Medulla oblongata (tissue), 1 donor: ENCODE data around the gene MORF4L2.

Experiments
- DNase-seq: peaks from one replicate; pipeline ENCODE4 v3.0.0-alpha.2; 2015; ENCODE audit errors: extremely low spot score

Gene MORF4L2, protein sequence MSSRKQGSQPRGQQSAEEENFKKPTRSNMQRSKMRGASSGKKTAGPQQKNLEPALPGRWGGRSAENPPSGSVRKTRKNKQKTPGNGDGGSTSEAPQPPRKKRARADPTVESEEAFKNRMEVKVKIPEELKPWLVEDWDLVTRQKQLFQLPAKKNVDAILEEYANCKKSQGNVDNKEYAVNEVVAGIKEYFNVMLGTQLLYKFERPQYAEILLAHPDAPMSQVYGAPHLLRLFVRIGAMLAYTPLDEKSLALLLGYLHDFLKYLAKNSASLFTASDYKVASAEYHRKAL

DNA sequence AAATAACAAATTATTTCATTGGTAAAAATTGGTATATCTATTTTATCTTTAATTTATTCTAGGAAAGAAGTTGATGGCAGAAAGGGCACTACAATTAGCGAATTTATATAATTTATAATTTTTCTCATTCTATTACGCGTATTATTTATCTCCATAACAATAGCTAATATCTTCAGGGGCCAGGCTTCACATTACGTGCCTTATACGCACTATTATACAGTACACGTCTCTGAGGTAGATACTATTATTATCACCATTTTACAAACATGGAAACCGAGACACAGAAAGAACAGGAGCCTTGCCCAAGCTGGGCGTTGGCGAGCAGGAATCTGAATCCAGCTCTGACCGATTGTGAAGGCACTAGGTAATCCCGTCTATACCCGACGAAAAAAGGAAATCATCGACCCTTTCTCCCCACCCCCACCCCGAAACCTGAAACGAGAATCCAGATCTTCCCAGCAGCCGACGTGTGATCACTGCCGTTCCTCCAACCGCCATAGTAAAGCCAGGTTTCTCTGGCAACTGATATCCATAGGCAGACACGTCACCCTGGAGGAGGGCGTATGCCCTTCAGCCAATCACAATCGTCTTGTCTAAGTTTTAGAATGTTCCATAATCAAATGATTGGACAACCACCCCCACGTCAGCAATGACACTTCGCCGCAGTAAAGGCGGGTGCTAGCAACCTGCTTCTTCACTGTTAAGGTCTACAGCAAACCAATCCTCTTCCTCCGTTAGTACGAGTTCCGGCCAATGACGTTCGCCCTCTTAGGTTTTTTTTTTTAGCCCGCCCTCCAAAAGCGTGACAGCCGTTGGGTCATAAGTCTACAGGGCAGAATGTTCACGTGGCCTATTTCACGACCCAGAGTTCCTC lies at the start of gene MORF4L2:
MORF4L2 (minus strand) TSS at position 501 of the 874 bp plus-strand sequence. CDS start 9,672 bp downstream, outside the sequence.
- peak; percentile 95 for DNase-seq

DNA sequence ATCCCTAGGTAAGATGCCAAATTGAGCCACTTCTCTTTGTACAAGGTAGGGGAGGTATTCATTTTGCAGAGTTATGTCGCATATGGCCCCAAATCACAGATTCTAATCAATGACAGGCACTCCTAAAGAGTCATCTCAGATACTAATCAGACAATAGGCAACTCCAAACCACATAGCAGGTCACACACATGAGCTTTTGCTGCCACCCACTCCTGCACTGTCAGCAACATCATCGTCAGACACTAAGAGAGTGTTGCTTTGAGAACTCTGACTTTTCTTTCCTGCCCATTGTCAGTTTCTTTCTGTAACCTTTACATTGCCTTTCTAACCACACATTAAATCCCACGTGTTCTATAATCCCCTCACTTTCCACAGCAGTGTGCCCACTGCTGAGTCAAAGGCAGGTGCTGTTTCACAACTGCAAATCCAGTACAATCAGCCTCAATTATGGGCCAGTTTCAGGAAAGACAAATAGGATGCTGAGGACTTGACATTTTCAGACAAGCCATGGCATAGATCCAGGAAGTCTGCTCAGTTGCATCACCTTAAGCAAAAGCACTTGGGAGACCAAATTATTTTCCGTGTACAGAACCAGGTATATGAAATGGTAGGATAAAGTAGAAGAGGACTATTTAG lies 47.7 kb upstream of the MORF4L2 start:
- DNase-seq = no peak

DNA sequence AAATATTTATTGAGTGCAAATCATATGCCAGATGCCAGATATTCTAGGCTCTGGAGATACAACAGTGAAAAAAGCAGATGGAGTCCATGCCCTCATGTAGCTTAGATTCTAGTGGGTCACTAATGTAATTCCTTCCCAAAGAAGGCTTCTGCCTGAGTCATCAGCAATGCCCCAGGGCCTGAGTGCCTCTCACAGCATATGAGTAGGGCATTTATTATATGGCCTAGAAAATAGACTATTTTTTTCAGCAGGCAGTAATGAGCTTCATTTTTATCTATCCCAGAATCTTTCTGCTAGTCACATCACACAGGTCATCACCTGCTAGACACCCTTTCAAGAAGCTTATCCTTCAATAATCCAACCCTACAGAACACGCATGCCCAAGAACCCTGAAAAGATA lies 46.5 kb upstream of the MORF4L2 start:
- no peak for DNase-seq

DNA sequence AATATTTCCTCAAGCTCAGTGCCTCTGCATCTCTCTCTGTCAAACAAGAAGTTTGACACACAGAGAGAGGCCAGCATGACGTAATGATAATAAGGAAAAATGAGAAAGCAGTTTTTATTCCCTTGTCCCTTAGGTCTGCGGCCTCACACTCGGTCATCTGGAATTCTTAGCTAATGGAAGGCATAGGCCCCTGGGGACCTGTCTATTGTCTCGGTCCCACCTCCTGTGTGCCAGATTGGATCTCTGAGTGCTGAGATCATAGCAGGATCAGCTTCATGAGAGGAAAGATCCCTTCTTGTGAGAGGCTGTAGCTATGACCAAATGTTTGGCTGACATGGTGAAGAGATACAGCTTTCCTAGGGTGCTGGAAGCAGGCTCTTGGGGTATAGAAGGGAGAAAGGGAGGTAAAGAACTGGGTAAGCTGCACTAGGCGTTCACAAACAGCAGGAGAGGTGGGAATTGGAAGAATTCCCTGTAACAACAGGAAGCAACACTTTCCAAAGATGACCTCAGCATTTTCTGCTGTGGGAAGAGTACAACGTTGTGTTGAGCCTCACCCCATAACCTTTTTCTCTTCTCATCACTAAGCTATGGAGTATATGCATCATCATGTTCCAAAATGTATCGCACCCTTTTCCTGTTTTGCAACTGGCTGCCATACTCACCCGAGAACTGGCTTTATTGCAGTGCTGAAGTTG lies 44.4 kb upstream of the MORF4L2 start:
- no peak for DNase-seq

DNA sequence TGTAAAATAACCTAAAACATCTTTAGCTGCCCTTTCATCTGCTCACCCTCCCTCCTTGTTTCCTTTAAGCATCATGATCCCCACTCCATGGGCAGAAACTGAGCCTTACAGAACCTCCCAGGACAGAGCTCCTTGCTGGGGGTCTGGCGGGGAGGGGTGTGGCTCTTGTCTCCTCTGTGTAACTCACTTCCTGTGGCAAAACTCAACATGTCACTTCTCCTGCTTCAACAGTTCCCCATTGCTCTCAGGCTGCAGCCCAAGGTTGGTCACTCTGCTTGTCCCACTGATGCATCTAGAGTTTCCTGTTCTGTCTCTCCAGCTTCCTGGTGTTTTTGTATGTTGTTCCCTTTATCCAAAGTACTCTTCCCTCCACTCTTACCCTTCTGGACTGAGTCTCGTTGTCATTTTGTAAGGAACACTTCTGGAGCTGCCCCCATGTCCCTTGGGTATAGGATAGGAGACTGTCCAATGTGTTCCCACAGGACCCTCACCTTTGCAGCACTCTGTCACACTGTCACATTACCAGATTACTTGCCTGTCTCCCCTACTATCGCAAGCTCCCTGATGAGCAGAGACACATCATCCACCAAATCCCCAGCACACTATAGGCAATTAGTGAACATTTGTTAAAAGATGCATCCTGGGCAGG lies 43.8 kb upstream of the MORF4L2 start:
- no peak for DNase-seq

DNA sequence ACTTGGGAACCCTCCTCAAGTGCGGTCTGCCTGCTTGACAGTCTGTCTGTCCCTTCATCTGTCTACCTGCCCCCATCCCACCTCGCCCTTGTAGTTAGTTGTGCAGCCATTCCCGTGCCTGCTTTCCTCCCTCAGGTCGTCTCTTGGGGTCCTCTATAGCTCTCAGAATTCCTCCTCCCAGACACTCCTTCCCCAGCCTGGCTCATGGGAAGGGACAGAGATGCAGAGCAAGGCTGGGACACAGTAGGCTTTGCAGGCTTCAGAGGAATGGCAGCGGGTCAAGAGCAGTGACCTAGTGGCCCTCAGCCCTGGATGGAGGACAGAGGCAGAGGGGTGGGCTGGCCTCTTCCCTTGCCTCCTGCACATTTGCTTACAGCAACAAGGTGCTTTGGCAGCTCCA lies 42.5 kb upstream of the MORF4L2 start:
- no peak for DNase-seq

DNA sequence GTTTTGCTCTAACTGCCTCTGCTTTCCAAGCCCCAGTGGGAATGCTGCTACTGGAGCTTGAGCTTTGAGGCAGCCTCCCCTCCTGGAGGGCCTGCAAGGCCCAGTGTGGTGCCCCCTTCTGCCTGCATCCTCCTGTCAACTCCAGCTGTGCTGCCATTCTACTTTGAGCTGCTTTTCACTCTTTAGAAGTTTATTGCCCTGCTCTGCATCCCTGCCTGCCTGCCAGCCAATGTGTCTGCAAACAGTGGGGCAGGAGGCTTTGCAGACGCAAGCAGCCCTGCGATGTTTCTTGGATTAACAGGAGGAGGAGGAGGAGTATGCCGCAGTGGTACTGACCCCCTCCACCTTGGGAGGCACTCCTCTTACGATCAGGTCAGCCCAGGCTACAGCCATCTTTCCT lies 40.6 kb upstream of the MORF4L2 start:
- no peak for DNase-seq

DNA sequence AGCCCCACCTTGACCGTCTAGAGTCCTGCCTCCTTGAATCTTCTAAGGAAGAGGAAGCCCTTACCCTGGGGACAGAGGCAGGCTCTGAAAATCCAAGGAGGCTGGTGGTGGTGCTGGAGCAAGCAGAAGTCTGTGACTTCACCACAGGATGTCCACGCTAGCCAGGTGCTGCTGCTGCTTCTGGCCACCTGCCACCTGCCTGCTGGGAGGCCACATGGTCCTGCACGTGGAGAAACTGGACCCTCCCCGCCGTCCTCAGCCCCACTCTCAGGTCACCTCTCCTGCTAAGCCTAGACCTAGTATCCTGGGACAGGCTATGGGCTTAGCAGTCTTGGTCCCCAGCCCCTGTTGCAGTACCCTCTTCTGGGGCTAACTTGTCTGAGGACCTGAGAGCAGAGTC lies 40.0 kb upstream of the MORF4L2 start:
- DNase-seq = no peak

DNA sequence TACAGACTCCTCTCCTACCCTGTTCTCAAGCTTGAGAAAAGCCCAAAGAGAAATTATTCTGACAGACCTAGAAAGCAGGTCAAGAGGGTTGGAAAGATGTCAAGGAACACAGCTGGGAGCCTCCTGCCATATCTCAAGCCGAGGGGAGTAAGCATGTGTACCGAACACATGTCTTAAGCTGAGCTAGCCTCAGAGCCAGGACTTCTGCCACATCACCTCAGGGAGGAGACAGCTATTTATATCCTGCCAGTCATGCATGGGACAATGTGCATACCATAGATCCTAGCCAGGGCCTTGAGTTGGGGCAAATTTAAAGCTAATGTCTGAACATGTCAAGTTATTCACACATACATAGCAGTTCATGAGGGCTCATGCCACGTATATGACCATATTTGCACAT lies 36.0 kb upstream of the MORF4L2 start:
- no peak for DNase-seq

DNA sequence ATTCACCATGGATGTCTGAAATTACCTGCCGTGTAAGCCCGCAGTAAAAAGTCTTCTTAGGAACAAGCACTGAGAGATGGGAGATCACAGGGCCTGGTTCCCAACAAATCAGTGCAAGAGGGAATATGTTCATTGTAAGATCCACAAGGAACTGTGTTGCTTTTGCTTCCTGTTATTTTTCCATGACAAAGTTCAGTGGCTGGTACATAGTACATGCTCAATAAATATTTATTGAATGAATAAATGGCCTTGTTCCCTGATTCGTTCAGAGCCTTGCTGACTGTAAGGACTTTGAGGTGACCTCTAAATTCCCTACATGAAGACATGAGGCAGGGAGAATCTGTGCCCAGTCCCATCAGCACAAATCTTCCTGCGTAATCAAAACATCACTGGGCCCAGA lies 31.6 kb upstream of the MORF4L2 start:
- DNase-seq = no peak

DNA sequence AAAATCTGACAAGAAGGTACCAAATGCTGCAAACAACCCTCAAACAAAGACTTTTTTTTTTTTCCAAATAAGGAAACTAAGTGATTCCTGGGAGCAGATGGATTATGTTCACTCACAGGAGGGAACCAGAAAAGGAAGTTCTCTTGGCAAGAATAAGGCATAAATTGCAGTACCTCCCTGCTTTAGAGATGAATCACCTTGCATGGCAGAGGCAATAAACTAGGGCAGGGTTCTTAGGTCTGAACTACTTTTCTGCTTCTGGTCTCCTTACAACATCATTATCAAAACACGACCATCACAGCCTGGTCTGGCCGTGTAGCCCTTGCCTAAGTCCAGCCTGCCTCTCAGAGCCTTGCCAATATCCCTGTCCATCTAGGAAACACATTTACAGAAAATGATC lies 30.5 kb upstream of the MORF4L2 start:
- DNase-seq = no peak

DNA sequence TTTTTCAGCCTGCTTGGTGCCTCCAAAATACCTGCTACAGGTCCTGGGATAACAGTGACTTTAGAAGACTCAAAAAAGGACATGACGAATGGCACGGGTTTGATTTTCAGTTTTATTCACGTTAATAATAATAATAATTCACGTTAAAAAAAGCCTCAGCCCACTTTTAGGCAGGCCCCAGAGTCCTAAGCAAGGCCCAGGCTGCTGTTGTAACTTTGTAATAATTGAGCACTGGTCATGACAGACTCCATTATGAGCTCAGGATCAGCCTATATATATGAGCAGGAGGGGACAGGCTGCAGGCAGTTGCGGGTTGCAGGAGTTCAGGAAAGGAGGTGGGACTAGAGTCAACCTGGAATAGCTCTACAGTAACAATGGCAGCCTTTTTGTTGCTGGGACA lies 24.1 kb upstream of the MORF4L2 start, which contains the start of gene TMEM31:
TMEM31 (plus strand) TSS at position 301 of the 400 bp plus-strand sequence. CDS start 1,350 bp downstream, outside the sequence.
- no peak for DNase-seq

DNA sequence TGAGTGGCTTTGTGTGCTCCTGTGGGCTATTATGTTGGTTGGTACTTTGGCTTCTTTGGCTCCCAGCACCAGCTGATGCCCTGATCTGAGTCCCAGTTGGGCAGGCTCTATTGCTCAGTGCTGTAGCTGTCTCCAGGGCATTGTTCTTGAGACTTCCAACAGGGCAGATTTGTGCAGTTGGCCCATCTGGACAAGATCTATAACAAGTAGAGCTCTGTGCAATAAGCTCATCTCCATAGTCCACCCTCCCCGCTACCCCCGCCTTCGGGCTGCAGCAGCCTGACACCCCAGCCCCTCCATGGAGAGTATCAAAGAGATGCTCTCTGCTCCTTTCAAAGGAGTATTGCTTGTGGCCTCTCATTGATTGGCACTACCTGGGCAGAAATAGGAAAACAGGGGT lies 18.4 kb upstream of the MORF4L2 start:
- peak; percentile 74 for DNase-seq

DNA sequence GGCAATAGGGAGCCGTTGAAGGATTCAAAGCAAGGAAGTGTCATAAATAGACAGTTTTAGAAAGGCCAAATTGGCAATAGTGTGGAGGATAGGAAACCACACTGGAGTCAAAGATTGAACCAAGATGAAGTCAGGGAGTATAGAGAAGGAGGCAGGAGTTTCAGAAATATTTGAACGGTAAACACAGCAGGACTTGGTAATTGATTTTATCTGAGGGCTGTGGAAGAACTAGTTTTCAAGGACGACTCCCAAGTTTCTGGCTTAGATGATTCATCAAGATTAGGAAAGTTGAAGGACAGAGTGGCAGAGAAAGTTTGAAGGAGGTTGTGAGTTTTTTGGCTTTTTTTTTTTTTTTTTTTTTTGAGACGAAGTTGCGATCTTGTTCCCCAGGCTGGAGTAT lies 12.7 kb upstream of the MORF4L2 start:
- DNase-seq = no peak

DNA sequence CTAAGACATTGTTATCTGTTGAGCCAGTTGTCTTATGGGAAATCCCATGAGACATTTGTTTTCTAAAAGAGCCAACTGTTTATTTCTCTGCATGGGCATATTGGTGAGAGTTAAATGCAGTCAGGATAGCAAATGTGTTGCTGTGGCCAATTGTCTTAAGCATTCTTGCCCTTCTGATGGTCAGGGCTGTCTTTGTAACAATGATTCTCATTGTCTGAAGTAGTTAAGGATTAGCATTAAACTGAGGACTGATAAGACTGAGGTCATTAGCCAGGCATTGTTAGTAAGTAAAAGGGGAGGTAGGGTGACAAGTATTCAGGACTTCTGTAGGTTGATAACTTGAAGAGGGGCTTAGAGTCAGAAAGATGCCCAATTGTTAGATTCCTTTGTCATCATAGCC lies 11.2 kb upstream of the MORF4L2 start:
- DNase-seq = no peak

DNA sequence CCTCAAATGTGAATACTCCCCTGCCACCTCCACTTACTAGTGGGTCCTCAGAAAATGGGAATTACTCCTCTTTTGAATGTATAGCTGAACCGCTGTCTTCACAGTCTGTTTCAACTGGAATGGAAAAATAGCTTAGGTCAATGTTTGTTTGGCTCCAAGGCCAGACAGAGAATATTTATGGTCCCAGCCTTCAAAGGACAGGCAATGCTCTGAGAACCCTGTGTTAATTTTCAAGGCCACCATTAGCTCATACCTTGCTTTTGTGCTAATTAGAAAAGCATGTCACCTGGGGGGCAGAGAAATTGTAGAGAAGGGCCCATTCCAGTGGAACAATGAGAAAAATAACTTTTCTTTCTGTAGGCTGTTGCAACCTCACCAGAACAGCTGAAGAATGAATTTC lies 4.6 kb upstream of the MORF4L2 start:
- DNase-seq = no peak

DNA sequence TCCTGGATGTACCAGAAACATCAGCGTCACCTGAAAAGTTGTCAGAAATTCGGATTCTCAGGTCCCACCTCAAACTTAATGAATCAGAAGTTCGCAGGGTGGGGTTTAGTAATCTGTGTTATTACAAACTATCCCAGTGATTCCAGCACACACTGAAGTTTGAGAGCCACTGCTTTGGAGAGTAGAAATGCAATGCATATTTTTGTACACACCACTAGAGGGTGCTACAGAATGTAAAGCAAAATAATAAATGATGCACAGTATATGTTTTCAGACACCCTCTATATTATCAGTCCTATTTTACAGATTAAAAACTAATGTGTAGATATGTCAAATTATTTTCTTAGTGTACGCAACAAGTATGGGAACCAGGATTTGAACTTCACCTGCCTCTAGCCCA lies 2.4 kb upstream of the MORF4L2 start:
- peak; percentile 76 for DNase-seq

DNA sequence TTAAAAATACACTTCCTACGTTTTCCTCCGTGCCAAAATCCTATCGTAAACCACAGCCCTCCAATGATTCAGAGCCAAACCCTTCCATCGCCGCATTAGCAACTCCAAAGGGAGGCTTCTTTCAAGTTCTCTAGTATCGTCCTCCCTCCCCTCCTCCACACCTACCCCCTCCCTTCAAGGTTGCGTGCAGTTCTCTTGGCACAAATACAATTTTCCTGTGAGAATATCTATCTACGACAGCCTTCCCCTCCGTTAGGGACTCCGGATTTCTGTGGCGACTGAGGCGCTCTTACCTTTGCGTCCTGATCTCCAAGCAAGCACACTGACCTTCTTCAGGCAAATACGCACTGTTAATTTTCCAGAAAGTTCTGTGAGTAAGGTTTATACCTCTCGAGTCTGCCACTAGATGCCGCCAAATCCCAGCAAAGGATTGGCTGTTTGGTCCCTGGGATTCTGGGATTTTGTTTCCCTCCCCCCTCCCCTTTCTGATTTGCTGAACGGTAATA lies 1.2 kb upstream of the MORF4L2 start:
- DNase-seq = peak; percentile 93

DNA sequence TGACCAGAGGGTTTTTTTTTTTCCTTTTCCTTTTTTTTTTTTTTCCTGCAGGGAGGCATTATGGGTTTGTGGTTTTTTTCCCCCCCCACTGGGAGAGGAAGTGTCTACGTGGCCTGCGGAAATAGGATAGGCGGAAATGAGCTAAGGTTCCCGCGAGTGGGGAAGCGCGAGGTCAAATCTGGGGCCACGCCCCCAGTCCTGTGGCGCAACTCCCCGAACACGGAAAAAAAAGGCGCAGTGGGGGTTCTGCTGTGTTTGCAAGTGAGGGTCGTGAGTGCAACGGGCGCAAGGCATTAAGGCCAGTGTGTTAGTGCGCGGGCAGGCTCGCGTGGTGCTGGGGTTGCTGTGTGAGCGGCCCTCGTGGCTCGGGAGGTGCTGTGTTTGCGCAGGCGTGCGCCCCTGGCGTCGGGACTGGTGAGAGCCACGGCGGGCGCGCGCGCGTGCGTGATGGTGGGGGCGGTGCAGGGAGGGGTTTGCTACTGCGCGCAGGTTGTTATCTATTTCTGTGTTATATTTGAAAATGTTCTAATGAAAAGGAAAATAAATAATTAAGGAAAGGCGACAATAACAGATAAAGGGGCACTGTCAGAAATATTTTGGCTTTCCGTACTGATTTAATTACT lies 685 bp upstream of the MORF4L2 start:
- DNase-seq = peak; percentile 84

DNA sequence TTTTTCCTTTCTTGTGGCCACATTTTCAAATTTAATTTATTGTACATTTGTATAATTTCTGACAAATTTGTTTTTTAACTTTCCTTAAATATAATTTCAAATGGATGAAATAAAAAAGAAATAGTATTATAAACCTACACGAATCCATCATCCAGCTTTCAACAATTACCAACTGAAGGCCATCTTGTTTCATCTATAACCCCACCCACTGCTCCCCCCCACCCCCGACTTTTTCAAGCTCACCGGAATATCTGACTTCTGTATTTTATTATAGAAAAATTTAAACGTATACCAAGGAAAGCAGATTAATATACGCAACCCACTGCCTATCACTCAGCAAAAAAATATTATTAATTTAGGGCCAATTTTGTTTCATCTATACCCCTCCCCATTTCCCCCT lies 1.1 kb downstream of the MORF4L2 start:
- no peak for DNase-seq

DNA sequence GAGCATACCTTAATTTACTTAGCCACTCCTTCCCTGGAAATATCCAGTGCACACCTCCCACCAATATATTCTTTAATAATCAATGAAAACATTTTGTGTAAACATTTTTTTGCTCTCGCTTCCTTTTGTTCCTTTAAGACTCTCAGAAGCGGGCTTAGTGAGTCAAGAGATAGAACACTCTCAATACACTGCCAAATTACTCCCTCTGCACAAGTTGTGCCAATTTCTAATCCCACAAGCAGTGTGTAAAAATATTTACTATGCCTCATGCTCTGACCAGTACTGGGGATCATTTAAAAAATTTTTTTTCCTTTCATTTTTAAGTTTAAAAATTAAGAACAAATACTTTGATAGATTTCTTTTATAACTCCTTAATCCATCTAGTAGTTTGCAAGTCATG lies 5.1 kb downstream of the MORF4L2 start:
- no peak for DNase-seq
